ENCODE data around the gene CCDC68. TPM values are rescaled to one million over a fixed set of nuclear protein-coding genes. Genes with fewer than 3 reads are reported as not detected.

Gene CCDC68
- total and polyA plus RNA-seq, 12 donors, result 2.0 to 19.3 (median 4.9) TPM

- Histone ChIP-seq H3K4me3 (no peak overlapping the region), H3K27me3 (no peaks in the 10 kb centered on the region), H3K4me1 (replicated peaks in 1 of 2) (no peaks in the 10 kb centered on the region), H3K9me3 (replicated peaks in 1 of 3) (no peaks in the 10 kb centered on the region), H3K36me3 (replicated peaks in 1 of 2) (no peaks in the 10 kb centered on the region), H3K27ac (no peak overlapping the region)
- intact Hi-C loops (cut with DNase I), result no loop called here
- no peak for DNase-seq
- 63 to 71% (median 67%) methylated on average over 6 of the region's 6 CpGs for WGBS, 4 donors
- TF ChIP-seq POLR2A (IDR thresholded peaks at IDR 0.05), result no peak
- TF ChIP-seq, protein P1, sequence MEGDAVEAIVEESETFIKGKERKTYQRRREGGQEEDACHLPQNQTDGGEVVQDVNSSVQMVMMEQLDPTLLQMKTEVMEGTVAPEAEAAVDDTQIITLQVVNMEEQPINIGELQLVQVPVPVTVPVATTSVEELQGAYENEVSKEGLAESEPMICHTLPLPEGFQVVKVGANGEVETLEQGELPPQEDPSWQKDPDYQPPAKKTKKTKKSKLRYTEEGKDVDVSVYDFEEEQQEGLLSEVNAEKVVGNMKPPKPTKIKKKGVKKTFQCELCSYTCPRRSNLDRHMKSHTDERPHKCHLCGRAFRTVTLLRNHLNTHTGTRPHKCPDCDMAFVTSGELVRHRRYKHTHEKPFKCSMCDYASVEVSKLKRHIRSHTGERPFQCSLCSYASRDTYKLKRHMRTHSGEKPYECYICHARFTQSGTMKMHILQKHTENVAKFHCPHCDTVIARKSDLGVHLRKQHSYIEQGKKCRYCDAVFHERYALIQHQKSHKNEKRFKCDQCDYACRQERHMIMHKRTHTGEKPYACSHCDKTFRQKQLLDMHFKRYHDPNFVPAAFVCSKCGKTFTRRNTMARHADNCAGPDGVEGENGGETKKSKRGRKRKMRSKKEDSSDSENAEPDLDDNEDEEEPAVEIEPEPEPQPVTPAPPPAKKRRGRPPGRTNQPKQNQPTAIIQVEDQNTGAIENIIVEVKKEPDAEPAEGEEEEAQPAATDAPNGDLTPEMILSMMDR (IDR thresholded peaks at IDR 0.05), result no peak
These were observed 42.2 kb upstream of the CCDC68 start for GRCh38 chr18:55001394-55002024.

DNA sequence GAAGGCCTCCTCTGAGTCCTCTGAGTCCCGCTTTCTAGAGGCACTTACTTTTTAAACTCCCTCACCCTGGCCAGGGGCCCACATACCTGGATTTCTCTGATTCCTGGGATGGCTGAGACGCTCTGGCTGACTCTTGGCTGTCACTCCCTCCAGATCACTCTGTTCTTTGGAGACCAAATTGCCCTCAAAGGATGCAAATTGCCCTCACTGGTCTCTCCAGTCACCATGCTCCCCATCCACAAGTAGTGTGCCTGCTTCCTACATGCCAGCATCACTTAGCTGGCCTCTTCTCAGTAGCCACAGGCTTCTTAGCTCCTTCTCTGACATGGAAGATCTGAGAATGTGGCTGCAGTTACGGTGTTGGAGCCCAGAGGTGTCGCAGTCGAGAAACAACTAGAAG, 41.3 kb upstream of the CCDC68 start:
- Histone ChIP-seq H3K4me1 (replicated peaks in 1 of 2) (no peaks in the 10 kb centered on the region), H3K36me3 (replicated peaks in 1 of 2) (no peaks in the 10 kb centered on the region), H3K4me3 (no peak overlapping the region), H3K27me3 (no peaks in the 10 kb centered on the region), H3K9me3 (replicated peaks in 1 of 3) (no peaks in the 10 kb centered on the region), H3K27ac (no peak overlapping the region)
- DNase-seq, result no peak
- intact Hi-C loops (cut with DNase I), result no loop called here
- TF ChIP-seq POLR2A (IDR thresholded peaks at IDR 0.05), result no peak
- TF ChIP-seq, protein P1 (IDR thresholded peaks at IDR 0.05), result no peak
- 80 to 91% (median 89%) methylated on average over 5 of the region's 5 CpGs for WGBS, 4 donors

DNA sequence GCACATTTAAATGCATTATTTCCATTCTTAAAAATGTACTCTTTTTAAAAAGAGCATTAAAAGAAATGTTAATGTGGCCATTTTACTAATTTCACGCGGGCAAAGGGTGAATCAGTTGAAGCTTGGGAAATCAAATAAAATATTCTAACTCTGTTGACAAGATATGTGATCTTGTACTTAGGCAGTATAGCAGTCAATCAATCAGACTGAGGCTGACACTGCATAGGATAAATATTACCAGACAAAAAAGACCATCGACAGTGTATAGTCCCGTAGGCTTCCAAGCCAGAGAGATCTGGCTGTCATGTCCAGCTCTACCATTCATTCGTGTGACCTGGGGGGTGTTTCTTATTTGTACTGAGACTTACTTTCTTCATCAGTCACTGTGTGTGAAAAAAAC, 39.8 kb upstream of the CCDC68 start:
- 83 to 96% (median 90%) methylated on average over 5 of the region's 5 CpGs for WGBS, 4 donors
- Histone ChIP-seq H3K4me1 (replicated peaks in 1 of 2) (no peaks in the 10 kb centered on the region), H3K9me3 (replicated peaks in 1 of 3) (no peaks in the 10 kb centered on the region), H3K36me3 (replicated peaks in 1 of 2) (no peaks in the 10 kb centered on the region), H3K4me3 (no peak overlapping the region), H3K27ac (no peak overlapping the region), H3K27me3 (no peaks in the 10 kb centered on the region)
- no peak for DNase-seq
- intact Hi-C loops (cut with DNase I), result no loop called here
- TF ChIP-seq POLR2A (IDR thresholded peaks at IDR 0.05), result no peak
- TF ChIP-seq, protein P1 (IDR thresholded peaks at IDR 0.05), result no peak

DNA sequence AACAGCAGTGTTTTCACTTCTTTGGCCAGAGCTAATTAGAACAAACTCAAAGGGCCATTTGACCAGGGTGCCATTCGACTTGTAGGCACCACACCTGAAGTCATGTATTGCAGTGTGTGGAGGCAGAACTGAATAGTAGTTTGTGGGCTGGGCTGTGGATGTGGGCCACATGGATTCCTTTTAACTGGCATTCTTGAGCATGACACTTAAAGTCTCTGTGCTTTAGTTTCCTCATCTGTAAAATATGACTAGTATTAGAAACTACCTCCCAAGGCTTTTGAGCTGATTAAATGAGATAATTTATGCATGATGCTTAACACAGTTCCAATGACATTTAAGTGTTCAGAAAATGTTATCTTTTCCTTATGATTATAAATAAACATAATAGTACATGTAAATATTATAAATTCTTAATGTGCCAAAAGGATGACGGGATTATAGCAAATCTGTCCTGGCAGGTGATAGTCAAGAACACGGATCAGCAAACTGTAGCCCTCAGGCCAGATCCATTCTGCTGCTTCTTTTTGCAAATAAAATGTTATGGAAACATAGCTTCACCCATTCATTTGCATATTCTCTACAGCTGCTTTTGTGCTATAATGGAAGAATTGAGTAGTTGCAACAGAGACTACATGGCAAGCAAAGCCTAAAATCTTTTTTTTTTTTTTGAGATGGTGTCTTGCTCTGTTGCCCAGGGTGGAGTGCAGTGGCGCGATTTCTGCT, 36.3 kb upstream of the CCDC68 start:
- no peaks in the 10 kb centered on the region for H3K4me1 ChIP-seq (replicated peaks in 1 of 2)
- DNase-seq, result no peak
- H3K4me3 ChIP-seq, result no peak overlapping the region
- no peak overlapping the region for H3K27ac ChIP-seq
- H3K9me3 ChIP-seq (replicated peaks in 1 of 3), result no peaks in the 10 kb centered on the region
- no peaks in the 10 kb centered on the region for H3K36me3 ChIP-seq (replicated peaks in 1 of 2)
- intact Hi-C loops (cut with DNase I), result no loop called here
- no peak for TF ChIP-seq POLR2A (IDR thresholded peaks at IDR 0.05)
- TF ChIP-seq, protein P1 (IDR thresholded peaks at IDR 0.05), result no peak
- H3K27me3 ChIP-seq, result no peaks in the 10 kb centered on the region
- 87 to 95% (median 88%) methylated on average over 5 of the region's 5 CpGs for WGBS, 4 donors
